Measurements from ENCODE around the gene AJAP1. TPM values are rescaled to one million over a fixed set of nuclear protein-coding genes. Genes with fewer than 3 reads are reported as not detected.

AJAP1 gene
- total and polyA plus RNA-seq, 2 donors (not counting 1 experiment from before 2014, with no cell fraction given), result not detected

- no peak overlapping the region for H3K4me3 Mint-ChIP-seq
- TF ChIP-seq EZH2 (IDR thresholded peaks at IDR 0.05; ENCODE audit: borderline replicate concordance, insufficient read depth, low read depth, low read length, poor library complexity, severe bottlenecking), result no peak
- TF ChIP-seq, protein P1, sequence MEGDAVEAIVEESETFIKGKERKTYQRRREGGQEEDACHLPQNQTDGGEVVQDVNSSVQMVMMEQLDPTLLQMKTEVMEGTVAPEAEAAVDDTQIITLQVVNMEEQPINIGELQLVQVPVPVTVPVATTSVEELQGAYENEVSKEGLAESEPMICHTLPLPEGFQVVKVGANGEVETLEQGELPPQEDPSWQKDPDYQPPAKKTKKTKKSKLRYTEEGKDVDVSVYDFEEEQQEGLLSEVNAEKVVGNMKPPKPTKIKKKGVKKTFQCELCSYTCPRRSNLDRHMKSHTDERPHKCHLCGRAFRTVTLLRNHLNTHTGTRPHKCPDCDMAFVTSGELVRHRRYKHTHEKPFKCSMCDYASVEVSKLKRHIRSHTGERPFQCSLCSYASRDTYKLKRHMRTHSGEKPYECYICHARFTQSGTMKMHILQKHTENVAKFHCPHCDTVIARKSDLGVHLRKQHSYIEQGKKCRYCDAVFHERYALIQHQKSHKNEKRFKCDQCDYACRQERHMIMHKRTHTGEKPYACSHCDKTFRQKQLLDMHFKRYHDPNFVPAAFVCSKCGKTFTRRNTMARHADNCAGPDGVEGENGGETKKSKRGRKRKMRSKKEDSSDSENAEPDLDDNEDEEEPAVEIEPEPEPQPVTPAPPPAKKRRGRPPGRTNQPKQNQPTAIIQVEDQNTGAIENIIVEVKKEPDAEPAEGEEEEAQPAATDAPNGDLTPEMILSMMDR (IDR thresholded peaks at IDR 0.05), result no peak
These were observed 21.8 kb downstream of the AJAP1 start for GRCh38 chr1:4676253-4676652.

GRCh38 chr1:4677608-4678007 is 23.2 kb downstream of the AJAP1 start:
- Histone ChIP-seq H3K36me3 (replicated peaks in 1 of 2; ENCODE audit: control extremely low read depth in 1 of 2, control insufficient read depth in 1 of 2, extremely low read depth in 1 of 2, insufficient read depth in 2 of 2, low read length in 1 of 2) (no peaks in the 10 kb centered on the region), H3K9ac (ENCODE audit: low read length) (no peak overlapping the region), H3K79me2 (ENCODE audit: control insufficient read depth, insufficient read depth, low read length) (no peaks in the 10 kb centered on the region), H2AFZ (ENCODE audit: insufficient read depth, low read depth, low read length, poor library complexity, severe bottlenecking) (no peak overlapping the region), H3K27me3 (replicated peaks in 1 of 4; ENCODE audit: control extremely low read depth in 1 of 4, control insufficient read depth in 3 of 4, insufficient read depth in 4 of 4, low read length in 3 of 4) (no peaks in the 10 kb centered on the region), H3K4me2 (replicated peaks; ENCODE audit: low read depth, low read length, poor library complexity, severe bottlenecking) (no peak overlapping the region), H3K4me1 (ENCODE audit: control insufficient read depth in 2 of 2, insufficient read depth in 2 of 2, low read length in 2 of 2) (no peaks in the 10 kb centered on the region), H4K20me1 (ENCODE audit: control insufficient read depth, insufficient read depth, low read length, poor library complexity, severe bottlenecking) (no peaks in the 10 kb centered on the region), H3K9me3 (ENCODE audit: control extremely low read depth in 1 of 3, control insufficient read depth in 2 of 3, insufficient read depth in 1 of 3, low read length in 2 of 3) (peaks cover 0 to 27% (median 10%) of the 10 kb centered on the region in 3 donors), H3K27ac (ENCODE audit: low read length in 2 of 2) (no peak overlapping the region), H3K4me3 (ENCODE audit: control extremely low read depth in 1 of 5, extremely low read depth in 1 of 5, insufficient read depth in 1 of 5, low read depth in 2 of 5, low read length in 4 of 5) (no peak overlapping the region)
- intact Hi-C loops (cut with micrococcal nuclease), result no loop called here
- Mint-ChIP-seq H3K27ac (no peak overlapping the region), H3K4me3 (no peak overlapping the region), H3K9me3 (ENCODE audit: insufficient read depth) (peaks cover 21% of the 10 kb centered on the region), H3K27me3 (peaks cover 9% of the 10 kb centered on the region), H3K4me1 (no peaks in the 10 kb centered on the region)
- CTCF ChIA-PET, result no interaction called here
- 71% methylated on average over 5 of the region's 7 CpGs for WGBS (ENCODE audit: insufficient coverage)
- DNase-seq (no peak), ATAC-seq (ENCODE audit: low read depth) (no peak)
- TF ChIP-seq, protein P1 (IDR thresholded peaks at IDR 0.05), result no peak
- TF ChIP-seq EZH2 (IDR thresholded peaks at IDR 0.05; ENCODE audit: borderline replicate concordance, insufficient read depth, low read depth, low read length, poor library complexity, severe bottlenecking), result no peak
- POLR2A ChIA-PET, result no interaction called here

More at GRCh38 chr1:4676253-4676652, 21.8 kb downstream of the AJAP1 start:
- no peak overlapping the region for H3K9ac ChIP-seq (ENCODE audit: low read length)
- no peaks in the 10 kb centered on the region for H3K4me1 ChIP-seq (ENCODE audit: control insufficient read depth in 2 of 2, insufficient read depth in 2 of 2, low read length in 2 of 2)
- no peaks in the 10 kb centered on the region for H3K36me3 ChIP-seq (replicated peaks in 1 of 2; ENCODE audit: control extremely low read depth in 1 of 2, control insufficient read depth in 1 of 2, extremely low read depth in 1 of 2, insufficient read depth in 2 of 2, low read length in 1 of 2)
- peaks cover 0 to 27% (median 10%) of the 10 kb centered on the region in 3 donors for H3K9me3 ChIP-seq (ENCODE audit: control extremely low read depth in 1 of 3, control insufficient read depth in 2 of 3, insufficient read depth in 1 of 3, low read length in 2 of 3)
- no peak overlapping the region for H3K27ac ChIP-seq (ENCODE audit: low read length in 2 of 2)
- no peaks in the 10 kb centered on the region for H4K20me1 ChIP-seq (ENCODE audit: control insufficient read depth, insufficient read depth, low read length, poor library complexity, severe bottlenecking)
- H3K27ac Mint-ChIP-seq, result no peak overlapping the region
- no peak for DNase-seq
- H3K9me3 Mint-ChIP-seq (ENCODE audit: insufficient read depth), result peaks cover 21% of the 10 kb centered on the region
- WGBS (ENCODE audit: insufficient coverage), result 87% methylated on average over 6 of the region's 9 CpGs
- intact Hi-C loops (cut with micrococcal nuclease), result no loop called here
- no peak for ATAC-seq (ENCODE audit: low read depth)
- no peaks in the 10 kb centered on the region for H3K79me2 ChIP-seq (ENCODE audit: control insufficient read depth, insufficient read depth, low read length)
- ChIA-PET POLR2A (no interaction called here), CTCF (no interaction called here)
- H2AFZ ChIP-seq (ENCODE audit: insufficient read depth, low read depth, low read length, poor library complexity, severe bottlenecking), result no peak overlapping the region
- H3K4me3 ChIP-seq (ENCODE audit: control extremely low read depth in 1 of 5, extremely low read depth in 1 of 5, insufficient read depth in 1 of 5, low read depth in 2 of 5, low read length in 4 of 5), result no peak overlapping the region
- no peaks in the 10 kb centered on the region for H3K27me3 ChIP-seq (replicated peaks in 1 of 4; ENCODE audit: control extremely low read depth in 1 of 4, control insufficient read depth in 3 of 4, insufficient read depth in 4 of 4, low read length in 3 of 4)
- H3K27me3 Mint-ChIP-seq, result peaks cover 11% of the 10 kb centered on the region
- H3K4me2 ChIP-seq (replicated peaks; ENCODE audit: low read depth, low read length, poor library complexity, severe bottlenecking), result no peak overlapping the region
- H3K4me1 Mint-ChIP-seq, result no peaks in the 10 kb centered on the region

Data from B cell (primary cell).